GM23248 (cell line): ENCODE data around the gene ELK3.

Experiments
- EZH2 ChIP-seq: fragments of 200-600 bp; sonication (generic); IDR thresholded peaks from 2 replicates; pipeline ENCODE4 v1.6.1; 2018; ENCODE audit warnings: antibody characterized with exemption, mild to moderate bottlenecking; ENCODE audit not compliant: insufficient read depth, poor library complexity, severe bottlenecking
- EZH2phosphoT487 ChIP-seq: fragments of 200-600 bp; sonication (generic); IDR thresholded peaks from 2 replicates; pipeline ENCODE4 v1.6.1; 2018; ENCODE audit warnings: antibody characterized with exemption, moderate library complexity, mild to moderate bottlenecking, low read depth; ENCODE audit not compliant: insufficient read depth

DNA sequence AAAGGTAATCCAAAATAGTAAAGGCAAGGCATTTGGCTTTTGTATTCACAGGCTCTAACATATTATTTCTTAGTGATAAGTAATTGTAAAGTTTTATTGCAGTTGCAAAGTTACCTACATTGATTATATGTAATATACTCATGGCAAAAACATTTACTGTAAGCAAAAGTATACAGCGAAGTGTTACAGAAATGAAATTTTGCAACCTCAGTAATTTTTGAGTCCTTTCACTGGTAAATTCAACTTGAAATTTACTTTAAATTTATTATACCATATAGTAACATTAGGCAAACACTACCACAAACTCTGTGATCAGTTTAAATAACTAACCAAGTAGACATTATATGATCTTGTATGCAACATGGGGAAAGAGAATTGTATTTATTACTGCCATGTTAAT lies 117.0 kb downstream of the ELK3 start:
- TF ChIP-seq EZH2phosphoT487 (no peak), EZH2 (no peak)
